ENCODE data around the gene NDUFB3. TPM values are rescaled to one million over a fixed set of nuclear protein-coding genes. Genes with fewer than 3 reads are reported as not detected.

Gene NDUFB3
- polyA plus RNA-seq, 2 of the 4 experiments (the other 2 are of a cell fraction) = 162 to 220 TPM

GRCh38 chr2:201110615-201111014, 38.8 kb downstream of the NDUFB3 start (continued):
- TF ChIP-seq REST (IDR thresholded peaks at IDR 0.05) (no peak), HOXA7 (CRISPR knock-in tag; IDR thresholded peaks at IDR 0.05) (no peak), NR3C1 (IDR thresholded peaks at IDR 0.05) (no peak), SREBF2 (IDR thresholded peaks at IDR 0.05) (no peak), SMC3 (IDR thresholded peaks at IDR 0.05) (no peak), HEYL (CRISPR knock-in tag; IDR thresholded peaks at IDR 0.05) (no peak), EHMT2 (IDR thresholded peaks at IDR 0.05; ENCODE audit: low read depth) (no peak)

- Histone ChIP-seq H3K4me3 (no peak overlapping the region), H3K4me1 (peaks cover 16% of the 10 kb centered on the region), H3K27ac (no peak overlapping the region), H3K9me3 (no peaks in the 10 kb centered on the region), H3K4me2 (no peak overlapping the region)
- POLR2A ChIA-PET = no interaction called here
- FAIRE-seq = no peak
- CTCF ChIA-PET = interaction anchor here (1.4 to 2.8 kb wide), 3 partner anchors 38 to 206 kb away, joined by 5 to 16 read pairs (median 6); no protein-coding TSS in a partner anchor
- DNase-seq (ENCODE audit: low read depth in 1 of 2, low spot score in 1 of 2) = no peak
- TF ChIP-seq E2F6 (IDR thresholded peaks at IDR 0.05; ENCODE audit: borderline replicate concordance, low read depth) (no peak), FOXS1 (CRISPR knock-in tag; IDR thresholded peaks at IDR 0.05) (no peak), FOSB (CRISPR knock-in tag; IDR thresholded peaks at IDR 0.05) (no peak), ZC3H11A (IDR thresholded peaks at IDR 0.05) (no peak), EHMT2 (IDR thresholded peaks at IDR 0.05; ENCODE audit: low read depth) (no peak), CBX2 (IDR thresholded peaks at IDR 0.05; ENCODE audit: borderline replicate concordance, low read depth) (no peak), NR3C1 (IDR thresholded peaks at IDR 0.05) (no peak), ZFP36 (IDR thresholded peaks at IDR 0.05; ENCODE audit: borderline replicate concordance, partially characterized antibody) (no peak), NFE2L2 (conservative IDR thresholded peaks at IDR 0.05; ENCODE audit: low read length) (no peak), HDAC2 (IDR thresholded peaks at IDR 0.05) (no peak), NPAS2 (CRISPR knock-in tag; IDR thresholded peaks at IDR 0.05; ENCODE audit: borderline replicate concordance) (no peak), EP300 (IDR thresholded peaks at IDR 0.05) (no peak), BHLHE40 (IDR thresholded peaks at IDR 0.05; ENCODE audit: low read depth, low read length) (no peak), HES2 (IDR thresholded peaks at IDR 0.05) (no peak), ZNF302 (CRISPR knock-in tag; IDR thresholded peaks at IDR 0.05) (no peak), EHF (CRISPR knock-in tag; IDR thresholded peaks at IDR 0.05) (no peak)
- 98% methylated on average over 3 of the region's 3 CpGs for WGBS (ENCODE audit: missing lambda C conversion rate)
- ATAC-seq = no peak
Measured at GRCh38 chr2:201111096-201111495, 39.3 kb downstream of the NDUFB3 start.

GRCh38 chr2:201114350-201114749, 42.5 kb downstream of the NDUFB3 start:
- no peaks in the 10 kb centered on the region for H3K9me3 ChIP-seq
- TF ChIP-seq JUNB (IDR thresholded peaks at IDR 0.05) (no peak), HOXB13 (CRISPR knock-in tag; IDR thresholded peaks at IDR 0.05; ENCODE audit: low read depth) (no peak), CHD2 (IDR thresholded peaks at IDR 0.05; ENCODE audit: low read length, partially characterized antibody) (no peak)
- 68% methylated on average over 4 of the region's 4 CpGs for WGBS (ENCODE audit: missing lambda C conversion rate)
- peak overlapping the region; percentile 44 for H3K4me2 ChIP-seq
- ChIA-PET POLR2A (interaction anchor here (1.2 kb wide), 1 partner anchor 225 kb away, joined by 3 read pairs; the partner anchor contains the start of genes NIF3L1 and PPIL3), CTCF (interaction anchor here (0.6 to 5.1 kb wide), 4 partner anchors 44 to 496 kb away, joined by 3 to 108 read pairs (median 8); no protein-coding TSS in a partner anchor)
- ATAC-seq = no peak
- no peak for DNase-seq (ENCODE audit: low read depth in 1 of 2, low spot score in 1 of 2)
- no peak for FAIRE-seq
- no peak overlapping the region for H3K4me3 ChIP-seq
- H3K4me1 ChIP-seq = peaks cover 21% of the 10 kb centered on the region
- peak overlapping the region; percentile 27 to 99; a peak in 2 of 6 replicates for H3K27ac ChIP-seq
